ENCODE measurements around the gene SAE1.

Gene SAE1

GRCh38 chr19:47179653-47180310 is 49.1 kb downstream of the SAE1 start:
- no peaks in the 10 kb centered on the region for H3K9me3 ChIP-seq (ENCODE audit: control insufficient read depth, low read depth, low read length)
- H3K27me3 ChIP-seq (ENCODE audit: control insufficient read depth, insufficient read depth, low read length) = no peaks in the 10 kb centered on the region
- H3K27ac ChIP-seq (ENCODE audit: low read length) = no peak overlapping the region
- H3K4me1 ChIP-seq (ENCODE audit: control insufficient read depth, low read depth, low read length) = no peaks in the 10 kb centered on the region
- H3K4me3 ChIP-seq (ENCODE audit: low read length) = no peak overlapping the region
- peaks cover 68% of the 10 kb centered on the region for H3K36me3 ChIP-seq (ENCODE audit: control insufficient read depth, low read depth, low read length)
- H3K9ac ChIP-seq (ENCODE audit: low read length) = no peak overlapping the region

GRCh38 chr19:47183601-47184000 is 53.0 kb downstream of the SAE1 start:
- no peaks in the 10 kb centered on the region for H3K9me3 ChIP-seq (ENCODE audit: control insufficient read depth, low read depth, low read length)
- no peaks in the 10 kb centered on the region for H3K27me3 ChIP-seq (ENCODE audit: control insufficient read depth, insufficient read depth, low read length)
- no peak overlapping the region for H3K4me3 ChIP-seq (ENCODE audit: low read length)
- H3K9ac ChIP-seq (ENCODE audit: low read length) = no peak overlapping the region
- H3K36me3 ChIP-seq (ENCODE audit: control insufficient read depth, low read depth, low read length) = peaks cover 60% of the 10 kb centered on the region
- no peak overlapping the region for H3K27ac ChIP-seq (ENCODE audit: low read length)
- no peaks in the 10 kb centered on the region for H3K4me1 ChIP-seq (ENCODE audit: control insufficient read depth, low read depth, low read length)

- Histone ChIP-seq H3K9ac (ENCODE audit: low read length) (no peak overlapping the region), H3K36me3 (ENCODE audit: control insufficient read depth, low read depth, low read length) (peaks cover 60% of the 10 kb centered on the region), H3K4me3 (ENCODE audit: low read length) (no peak overlapping the region), H3K4me1 (ENCODE audit: control insufficient read depth, low read depth, low read length) (no peaks in the 10 kb centered on the region), H3K27ac (ENCODE audit: low read length) (no peak overlapping the region), H3K9me3 (ENCODE audit: control insufficient read depth, low read depth, low read length) (no peaks in the 10 kb centered on the region), H3K27me3 (ENCODE audit: control insufficient read depth, insufficient read depth, low read length) (no peaks in the 10 kb centered on the region)
Observed at GRCh38 chr19:47186446-47187334, 56.1 kb downstream of the SAE1 start.

GRCh38 chr19:47187335-47187655 is 56.7 kb downstream of the SAE1 start:
- Histone ChIP-seq H3K27ac (ENCODE audit: low read length) (no peak overlapping the region), H3K9ac (ENCODE audit: low read length) (no peak overlapping the region), H3K4me3 (ENCODE audit: low read length) (no peak overlapping the region), H3K9me3 (ENCODE audit: control insufficient read depth, low read depth, low read length) (no peaks in the 10 kb centered on the region), H3K36me3 (ENCODE audit: control insufficient read depth, low read depth, low read length) (peaks cover 54% of the 10 kb centered on the region), H3K27me3 (ENCODE audit: control insufficient read depth, insufficient read depth, low read length) (no peaks in the 10 kb centered on the region), H3K4me1 (ENCODE audit: control insufficient read depth, low read depth, low read length) (no peaks in the 10 kb centered on the region)

GRCh38 chr19:47187797-47188196 is 57.2 kb downstream of the SAE1 start:
- no peak overlapping the region for H3K27ac ChIP-seq (ENCODE audit: low read length)
- H3K36me3 ChIP-seq (ENCODE audit: control insufficient read depth, low read depth, low read length) = peaks cover 49% of the 10 kb centered on the region
- H3K4me3 ChIP-seq (ENCODE audit: low read length) = no peak overlapping the region
- H3K9me3 ChIP-seq (ENCODE audit: control insufficient read depth, low read depth, low read length) = no peaks in the 10 kb centered on the region
- no peaks in the 10 kb centered on the region for H3K4me1 ChIP-seq (ENCODE audit: control insufficient read depth, low read depth, low read length)
- no peaks in the 10 kb centered on the region for H3K27me3 ChIP-seq (ENCODE audit: control insufficient read depth, insufficient read depth, low read length)
- no peak overlapping the region for H3K9ac ChIP-seq (ENCODE audit: low read length)

- Histone ChIP-seq H3K27ac (ENCODE audit: low read length) (no peak overlapping the region), H3K9ac (ENCODE audit: low read length) (no peak overlapping the region), H3K9me3 (ENCODE audit: control insufficient read depth, low read depth, low read length) (no peaks in the 10 kb centered on the region), H3K36me3 (ENCODE audit: control insufficient read depth, low read depth, low read length) (peaks cover 41% of the 10 kb centered on the region), H3K4me3 (ENCODE audit: low read length) (no peak overlapping the region), H3K27me3 (ENCODE audit: control insufficient read depth, insufficient read depth, low read length) (no peaks in the 10 kb centered on the region), H3K4me1 (ENCODE audit: control insufficient read depth, low read depth, low read length) (no peaks in the 10 kb centered on the region)
Observed at GRCh38 chr19:47188507-47189033, 57.9 kb downstream of the SAE1 start.

- H3K27ac ChIP-seq (ENCODE audit: low read length) = peak overlapping the region; percentile 3
- no peaks in the 10 kb centered on the region for H3K9me3 ChIP-seq (ENCODE audit: control insufficient read depth, low read depth, low read length)
- H3K9ac ChIP-seq (ENCODE audit: low read length) = no peak overlapping the region
- H3K4me1 ChIP-seq (ENCODE audit: control insufficient read depth, low read depth, low read length) = no peaks in the 10 kb centered on the region
- peaks cover 33% of the 10 kb centered on the region for H3K36me3 ChIP-seq (ENCODE audit: control insufficient read depth, low read depth, low read length)
- no peak overlapping the region for H3K4me3 ChIP-seq (ENCODE audit: low read length)
- H3K27me3 ChIP-seq (ENCODE audit: control insufficient read depth, insufficient read depth, low read length) = no peaks in the 10 kb centered on the region
Observed at GRCh38 chr19:47190167-47190727, 59.6 kb downstream of the SAE1 start.

GRCh38 chr19:47195434-47195833 is 64.8 kb downstream of the SAE1 start:
- Histone ChIP-seq H3K27ac (ENCODE audit: low read length) (no peak overlapping the region), H3K27me3 (ENCODE audit: control insufficient read depth, insufficient read depth, low read length) (no peaks in the 10 kb centered on the region), H3K9me3 (ENCODE audit: control insufficient read depth, low read depth, low read length) (no peaks in the 10 kb centered on the region), H3K36me3 (ENCODE audit: control insufficient read depth, low read depth, low read length) (peaks cover 31% of the 10 kb centered on the region), H3K4me3 (ENCODE audit: low read length) (no peak overlapping the region), H3K9ac (ENCODE audit: low read length) (no peak overlapping the region), H3K4me1 (ENCODE audit: control insufficient read depth, low read depth, low read length) (no peaks in the 10 kb centered on the region)

GRCh38 chr19:47197141-47197540 is 66.5 kb downstream of the SAE1 start:
- H3K27me3 ChIP-seq (ENCODE audit: control insufficient read depth, insufficient read depth, low read length) = no peaks in the 10 kb centered on the region
- no peak overlapping the region for H3K9ac ChIP-seq (ENCODE audit: low read length)
- no peaks in the 10 kb centered on the region for H3K9me3 ChIP-seq (ENCODE audit: control insufficient read depth, low read depth, low read length)
- H3K27ac ChIP-seq (ENCODE audit: low read length) = no peak overlapping the region
- no peaks in the 10 kb centered on the region for H3K4me1 ChIP-seq (ENCODE audit: control insufficient read depth, low read depth, low read length)
- no peak overlapping the region for H3K4me3 ChIP-seq (ENCODE audit: low read length)
- peaks cover 31% of the 10 kb centered on the region for H3K36me3 ChIP-seq (ENCODE audit: control insufficient read depth, low read depth, low read length)

GRCh38 chr19:47200530-47200929 is 69.9 kb downstream of the SAE1 start:
- no peak overlapping the region for H3K4me3 ChIP-seq (ENCODE audit: low read length)
- H3K27me3 ChIP-seq (ENCODE audit: control insufficient read depth, insufficient read depth, low read length) = no peaks in the 10 kb centered on the region
- H3K27ac ChIP-seq (ENCODE audit: low read length) = no peak overlapping the region
- H3K36me3 ChIP-seq (ENCODE audit: control insufficient read depth, low read depth, low read length) = peaks cover 59% of the 10 kb centered on the region
- H3K4me1 ChIP-seq (ENCODE audit: control insufficient read depth, low read depth, low read length) = no peaks in the 10 kb centered on the region
- H3K9ac ChIP-seq (ENCODE audit: low read length) = no peak overlapping the region
- H3K9me3 ChIP-seq (ENCODE audit: control insufficient read depth, low read depth, low read length) = no peaks in the 10 kb centered on the region

GRCh38 chr19:47203254-47203653 is 72.6 kb downstream of the SAE1 start:
- Histone ChIP-seq H3K27me3 (ENCODE audit: control insufficient read depth, insufficient read depth, low read length) (no peaks in the 10 kb centered on the region), H3K9ac (ENCODE audit: low read length) (no peak overlapping the region), H3K27ac (ENCODE audit: low read length) (no peak overlapping the region), H3K36me3 (ENCODE audit: control insufficient read depth, low read depth, low read length) (peaks cover 74% of the 10 kb centered on the region), H3K4me1 (ENCODE audit: control insufficient read depth, low read depth, low read length) (no peaks in the 10 kb centered on the region), H3K9me3 (ENCODE audit: control insufficient read depth, low read depth, low read length) (no peaks in the 10 kb centered on the region), H3K4me3 (ENCODE audit: low read length) (no peak overlapping the region)
